ENCODE measurements around the gene ZNF664.

Gene ZNF664

DNA sequence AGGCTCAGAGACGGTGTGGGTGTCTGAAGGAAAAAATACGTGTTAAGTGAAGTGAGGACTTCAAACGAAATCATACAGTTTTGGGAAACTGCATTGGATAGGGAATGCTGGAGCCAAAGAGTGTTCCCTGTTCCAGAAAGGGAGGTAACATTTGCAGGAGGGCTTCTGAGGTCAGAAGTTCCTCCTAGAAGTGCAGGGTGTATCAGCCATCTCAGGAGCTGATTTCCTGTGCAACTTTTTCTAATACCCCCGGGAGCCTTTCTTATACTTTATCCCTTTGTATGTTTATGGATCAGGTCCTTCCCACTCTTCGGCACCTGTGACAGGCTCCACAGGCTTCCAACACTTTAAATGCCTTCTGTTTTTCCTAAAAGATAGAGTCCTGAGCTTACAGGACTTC is 24.9 kb downstream of the ZNF664 start:
- H3K4me1 ChIP-seq (ENCODE audit: low read depth, poor library complexity, severe bottlenecking): no peaks in the 10 kb centered on the region
- H3K9ac ChIP-seq: no peak overlapping the region
- H4K20me1 ChIP-seq (ENCODE audit: insufficient read depth): no peaks in the 10 kb centered on the region
- H3K4me3 ChIP-seq (IDR thresholded peaks at IDR 0.05; ENCODE audit: insufficient read depth, low read depth, low read length): no peak overlapping the region
- no peaks in the 10 kb centered on the region for H3K79me2 ChIP-seq (ENCODE audit: insufficient read depth, low read depth)
- H2AFZ ChIP-seq (ENCODE audit: low read depth): no peak overlapping the region
- no peak overlapping the region for H3K27ac ChIP-seq
- H3K36me3 ChIP-seq (ENCODE audit: insufficient read depth): 0 out of 2 replicates have a peak, but pooled peaks cover 2% of the 10 kb centered on the region
- H3K4me2 ChIP-seq: no peak overlapping the region
- H3K27me3 ChIP-seq (ENCODE audit: insufficient read depth, low read depth): no peaks in the 10 kb centered on the region
- TF ChIP-seq, protein P1, sequence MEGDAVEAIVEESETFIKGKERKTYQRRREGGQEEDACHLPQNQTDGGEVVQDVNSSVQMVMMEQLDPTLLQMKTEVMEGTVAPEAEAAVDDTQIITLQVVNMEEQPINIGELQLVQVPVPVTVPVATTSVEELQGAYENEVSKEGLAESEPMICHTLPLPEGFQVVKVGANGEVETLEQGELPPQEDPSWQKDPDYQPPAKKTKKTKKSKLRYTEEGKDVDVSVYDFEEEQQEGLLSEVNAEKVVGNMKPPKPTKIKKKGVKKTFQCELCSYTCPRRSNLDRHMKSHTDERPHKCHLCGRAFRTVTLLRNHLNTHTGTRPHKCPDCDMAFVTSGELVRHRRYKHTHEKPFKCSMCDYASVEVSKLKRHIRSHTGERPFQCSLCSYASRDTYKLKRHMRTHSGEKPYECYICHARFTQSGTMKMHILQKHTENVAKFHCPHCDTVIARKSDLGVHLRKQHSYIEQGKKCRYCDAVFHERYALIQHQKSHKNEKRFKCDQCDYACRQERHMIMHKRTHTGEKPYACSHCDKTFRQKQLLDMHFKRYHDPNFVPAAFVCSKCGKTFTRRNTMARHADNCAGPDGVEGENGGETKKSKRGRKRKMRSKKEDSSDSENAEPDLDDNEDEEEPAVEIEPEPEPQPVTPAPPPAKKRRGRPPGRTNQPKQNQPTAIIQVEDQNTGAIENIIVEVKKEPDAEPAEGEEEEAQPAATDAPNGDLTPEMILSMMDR (conservative IDR thresholded peaks at IDR 0.05; ENCODE audit: low read depth, low read length): no peak

- TF ChIP-seq, protein P1 (conservative IDR thresholded peaks at IDR 0.05; ENCODE audit: low read depth, low read length): no peak
- no peak overlapping the region for H3K27ac ChIP-seq
Measured at GRCh38 chr12:123998344-123998990, 25.5 kb downstream of the ZNF664 start.

GRCh38 chr12:123998991-123999359 is 26.0 kb downstream of the ZNF664 start:
- TF ChIP-seq, protein P1 (conservative IDR thresholded peaks at IDR 0.05; ENCODE audit: low read depth, low read length): no peak
- Histone ChIP-seq H3K79me2 (ENCODE audit: insufficient read depth, low read depth) (no peaks in the 10 kb centered on the region), H3K36me3 (ENCODE audit: insufficient read depth) (0 out of 2 replicates have a peak, but pooled peaks cover 2% of the 10 kb centered on the region), H3K27me3 (ENCODE audit: insufficient read depth, low read depth) (no peaks in the 10 kb centered on the region), H3K9ac (no peak overlapping the region), H3K4me1 (ENCODE audit: low read depth, poor library complexity, severe bottlenecking) (no peaks in the 10 kb centered on the region), H4K20me1 (ENCODE audit: insufficient read depth) (no peaks in the 10 kb centered on the region), H2AFZ (ENCODE audit: low read depth) (no peak overlapping the region), H3K27ac (no peak overlapping the region), H3K4me3 (IDR thresholded peaks at IDR 0.05; ENCODE audit: insufficient read depth, low read depth, low read length) (no peak overlapping the region), H3K4me2 (no peak overlapping the region)

More at GRCh38 chr12:123998344-123998990, 25.5 kb downstream of the ZNF664 start:
- H3K27me3 ChIP-seq (ENCODE audit: insufficient read depth, low read depth): no peaks in the 10 kb centered on the region
- H3K4me1 ChIP-seq (ENCODE audit: low read depth, poor library complexity, severe bottlenecking): no peaks in the 10 kb centered on the region
- no peaks in the 10 kb centered on the region for H4K20me1 ChIP-seq (ENCODE audit: insufficient read depth)
- H3K9ac ChIP-seq: no peak overlapping the region
- no peak overlapping the region for H3K4me3 ChIP-seq (IDR thresholded peaks at IDR 0.05; ENCODE audit: insufficient read depth, low read depth, low read length)
- 0 out of 2 replicates have a peak, but pooled peaks cover 2% of the 10 kb centered on the region for H3K36me3 ChIP-seq (ENCODE audit: insufficient read depth)
- no peak overlapping the region for H2AFZ ChIP-seq (ENCODE audit: low read depth)
- no peak overlapping the region for H3K4me2 ChIP-seq
- no peaks in the 10 kb centered on the region for H3K79me2 ChIP-seq (ENCODE audit: insufficient read depth, low read depth)

- Histone ChIP-seq H2AFZ (ENCODE audit: low read depth) (no peak overlapping the region), H3K4me2 (no peak overlapping the region), H3K4me3 (IDR thresholded peaks at IDR 0.05; ENCODE audit: insufficient read depth, low read depth, low read length) (no peak overlapping the region), H3K36me3 (ENCODE audit: insufficient read depth) (no peaks in the 10 kb centered on the region), H3K4me1 (ENCODE audit: low read depth, poor library complexity, severe bottlenecking) (no peaks in the 10 kb centered on the region), H3K79me2 (ENCODE audit: insufficient read depth, low read depth) (no peaks in the 10 kb centered on the region), H3K27me3 (ENCODE audit: insufficient read depth, low read depth) (no peaks in the 10 kb centered on the region), H3K9ac (no peak overlapping the region), H4K20me1 (ENCODE audit: insufficient read depth) (no peaks in the 10 kb centered on the region), H3K27ac (no peak overlapping the region)
- TF ChIP-seq, protein P1 (conservative IDR thresholded peaks at IDR 0.05; ENCODE audit: low read depth, low read length): no peak
Measured at GRCh38 chr12:124000111-124000510, 27.1 kb downstream of the ZNF664 start.
